Omental fat pad (tissue), 4 donors: ENCODE data around the gene AGXT. TPM values are rescaled to one million over a fixed set of nuclear protein-coding genes. Genes with fewer than 3 reads are reported as not detected.

ENCODE experiments used
- ATAC-seq: fragments of 150-250 bp; one replicate; pipeline ENCODE4 v1.9.1; 2016; ENCODE audit warnings: mild to moderate bottlenecking, moderate library complexity; ENCODE audit not compliant: low FRiP score
- DNase-seq: peaks from one replicate; pipeline ENCODE4 v3.0.0-alpha.2; 2019; ENCODE audit warnings: low spot score
- total RNA-seq, 4 donors: library from RNA; depleted of rRNA; stranded (reverse); fragments of >200 nt; gene quantifications; one replicate each; pipeline ENCODE4 v1.1.0, GENCODE V29; 2016
- TF ChIP-seq, protein P1 (sequence below), 3 donors: fragments of 450-650 bp; IDR thresholded peaks; one replicate each; pipeline ENCODE4 v1.5.1; 2016 to 2017; ENCODE audit warnings: antibody characterized with exemption in 3 of 3, mild to moderate bottlenecking in 3 of 3, moderate library complexity in 2 of 3

The AGXT gene
- total RNA-seq, 4 donors from 2014 or later: 0.56 to 1.4 TPM; not detected in 2

DNA sequence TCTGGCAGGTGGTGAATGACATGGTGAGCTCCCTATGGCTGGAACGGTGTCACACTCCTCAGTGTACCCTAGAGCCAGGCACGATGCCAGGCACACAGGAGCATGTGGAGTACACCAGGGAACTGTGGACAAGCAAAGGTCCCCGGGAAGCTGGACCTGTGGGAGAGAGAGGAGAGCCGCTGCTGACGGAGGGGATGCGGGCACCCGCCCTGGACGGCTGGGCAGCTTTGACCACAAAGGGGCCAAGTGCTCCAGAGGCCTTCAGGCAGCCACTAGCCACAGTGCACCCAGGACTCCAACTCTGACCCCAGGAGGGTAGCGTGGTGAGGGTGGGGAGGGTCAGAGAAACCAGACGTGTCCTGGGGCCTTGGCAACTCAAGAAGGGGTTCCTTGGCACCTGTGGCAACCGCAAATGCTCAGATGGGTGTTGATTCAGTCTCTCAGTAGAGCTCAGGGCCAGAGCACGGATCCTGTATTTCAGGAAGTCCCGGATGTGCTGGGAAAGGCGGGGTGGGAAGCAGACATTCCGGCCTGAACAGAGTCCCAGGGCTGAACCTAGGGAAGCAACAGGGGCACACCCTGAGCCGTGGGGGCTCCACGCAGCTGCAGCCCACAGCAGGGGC is 29.6 kb downstream of the AGXT start:
- DNase-seq: no peak
- TF ChIP-seq, protein P1, sequence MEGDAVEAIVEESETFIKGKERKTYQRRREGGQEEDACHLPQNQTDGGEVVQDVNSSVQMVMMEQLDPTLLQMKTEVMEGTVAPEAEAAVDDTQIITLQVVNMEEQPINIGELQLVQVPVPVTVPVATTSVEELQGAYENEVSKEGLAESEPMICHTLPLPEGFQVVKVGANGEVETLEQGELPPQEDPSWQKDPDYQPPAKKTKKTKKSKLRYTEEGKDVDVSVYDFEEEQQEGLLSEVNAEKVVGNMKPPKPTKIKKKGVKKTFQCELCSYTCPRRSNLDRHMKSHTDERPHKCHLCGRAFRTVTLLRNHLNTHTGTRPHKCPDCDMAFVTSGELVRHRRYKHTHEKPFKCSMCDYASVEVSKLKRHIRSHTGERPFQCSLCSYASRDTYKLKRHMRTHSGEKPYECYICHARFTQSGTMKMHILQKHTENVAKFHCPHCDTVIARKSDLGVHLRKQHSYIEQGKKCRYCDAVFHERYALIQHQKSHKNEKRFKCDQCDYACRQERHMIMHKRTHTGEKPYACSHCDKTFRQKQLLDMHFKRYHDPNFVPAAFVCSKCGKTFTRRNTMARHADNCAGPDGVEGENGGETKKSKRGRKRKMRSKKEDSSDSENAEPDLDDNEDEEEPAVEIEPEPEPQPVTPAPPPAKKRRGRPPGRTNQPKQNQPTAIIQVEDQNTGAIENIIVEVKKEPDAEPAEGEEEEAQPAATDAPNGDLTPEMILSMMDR (IDR thresholded peaks at IDR 0.05): no peak

DNA sequence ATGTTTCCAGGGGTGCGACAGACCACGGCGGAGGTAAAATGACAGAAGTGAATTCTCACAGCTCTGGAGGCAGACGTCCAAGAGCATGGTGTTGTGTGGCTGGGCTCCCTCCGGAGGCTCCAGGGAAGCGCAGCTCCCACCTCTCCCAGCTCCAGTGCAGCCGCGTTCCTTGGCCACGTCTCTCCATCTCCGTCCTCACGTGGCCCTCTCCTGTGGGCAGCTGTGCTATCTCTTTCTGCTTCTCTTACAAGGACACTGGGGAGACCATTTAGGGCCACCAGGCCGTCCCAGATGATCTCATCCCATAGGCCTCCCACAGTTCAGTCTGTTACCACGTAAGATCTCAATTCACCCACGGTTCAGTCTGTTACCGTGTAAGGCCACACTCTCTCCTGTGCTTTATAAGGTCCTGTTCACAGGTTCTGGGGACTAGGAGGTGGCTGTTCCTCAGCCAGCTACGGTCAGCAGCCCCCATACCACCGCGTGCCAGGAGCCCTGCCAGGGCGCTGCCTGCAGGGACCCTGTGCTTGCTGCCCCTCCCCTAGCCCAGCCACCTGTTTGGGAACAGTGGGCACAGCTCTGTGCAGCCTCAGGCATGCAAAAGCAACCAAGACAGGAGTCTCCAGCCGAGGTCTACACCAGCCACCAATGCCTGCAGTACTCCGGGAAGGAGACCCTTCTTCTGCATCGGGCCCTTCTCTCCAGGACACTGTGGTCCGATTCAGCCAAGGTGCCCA is 30.3 kb downstream of the AGXT start:
- DNase-seq (no peak), ATAC-seq (no peak)
- TF ChIP-seq, protein P1 (IDR thresholded peaks at IDR 0.05): no peak

More for the DNA sequence above, 29.6 kb downstream of the AGXT start:
- ATAC-seq: peak; percentile 31

DNA sequence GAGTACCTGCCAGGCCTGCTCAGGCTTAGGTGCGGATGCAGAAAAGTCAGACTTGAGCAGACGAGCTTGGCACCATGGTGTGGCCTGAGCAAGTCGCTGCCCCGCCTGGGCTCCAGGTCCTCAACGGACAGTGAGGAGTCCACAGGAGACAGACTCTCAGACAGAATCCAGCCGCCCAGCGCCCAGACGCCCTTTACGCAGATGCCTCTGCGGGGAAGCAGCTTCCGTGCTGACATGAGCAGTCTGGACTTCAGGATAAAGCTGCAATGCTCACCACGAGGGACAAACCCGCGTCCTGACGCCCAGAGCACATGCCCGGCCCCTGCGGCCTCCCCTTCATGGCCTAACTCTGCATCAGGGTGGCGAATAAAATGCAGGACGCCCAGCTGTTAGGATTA is 30.8 kb downstream of the AGXT start:
- TF ChIP-seq, protein P1 (IDR thresholded peaks at IDR 0.05): no peak
- DNase-seq (no peak), ATAC-seq (no peak)

DNA sequence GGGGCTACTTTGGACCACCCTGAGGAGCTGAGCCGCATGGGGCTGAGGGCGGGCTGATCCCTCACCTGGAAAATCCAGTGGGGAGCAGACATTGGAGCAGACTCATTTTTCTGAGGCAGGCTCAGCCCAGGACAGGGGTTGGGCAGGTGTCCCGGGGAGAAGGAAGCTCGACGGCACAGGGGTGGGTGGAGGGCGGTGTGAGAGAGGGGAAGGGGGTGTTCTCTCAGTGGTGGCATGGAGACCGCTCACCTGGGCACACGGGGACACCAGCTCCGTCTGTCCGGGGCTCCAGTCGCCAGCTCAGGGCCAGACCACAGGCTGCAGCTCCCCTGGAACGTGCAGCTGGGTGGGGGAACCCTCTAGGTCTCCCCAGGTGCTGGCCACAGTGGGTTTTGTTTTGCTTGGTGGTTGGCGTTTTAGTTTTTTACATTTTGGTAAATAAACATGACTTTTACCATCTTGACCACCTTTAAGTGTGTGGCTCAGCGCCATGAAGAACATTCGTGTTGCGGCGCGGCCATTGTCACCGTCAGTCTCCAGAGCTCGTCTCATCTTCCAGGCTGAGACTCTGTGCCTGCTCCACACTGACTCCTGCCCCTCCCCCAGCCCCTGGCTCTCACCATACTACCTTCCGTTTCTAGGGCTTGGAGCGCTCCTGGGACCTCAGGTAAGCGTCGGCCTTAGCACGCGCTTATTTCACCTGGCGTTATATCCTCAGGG is 31.7 kb downstream of the AGXT start:
- TF ChIP-seq, protein P1 (IDR thresholded peaks at IDR 0.05): no peak
- no peak for DNase-seq
- no peak for ATAC-seq

DNA sequence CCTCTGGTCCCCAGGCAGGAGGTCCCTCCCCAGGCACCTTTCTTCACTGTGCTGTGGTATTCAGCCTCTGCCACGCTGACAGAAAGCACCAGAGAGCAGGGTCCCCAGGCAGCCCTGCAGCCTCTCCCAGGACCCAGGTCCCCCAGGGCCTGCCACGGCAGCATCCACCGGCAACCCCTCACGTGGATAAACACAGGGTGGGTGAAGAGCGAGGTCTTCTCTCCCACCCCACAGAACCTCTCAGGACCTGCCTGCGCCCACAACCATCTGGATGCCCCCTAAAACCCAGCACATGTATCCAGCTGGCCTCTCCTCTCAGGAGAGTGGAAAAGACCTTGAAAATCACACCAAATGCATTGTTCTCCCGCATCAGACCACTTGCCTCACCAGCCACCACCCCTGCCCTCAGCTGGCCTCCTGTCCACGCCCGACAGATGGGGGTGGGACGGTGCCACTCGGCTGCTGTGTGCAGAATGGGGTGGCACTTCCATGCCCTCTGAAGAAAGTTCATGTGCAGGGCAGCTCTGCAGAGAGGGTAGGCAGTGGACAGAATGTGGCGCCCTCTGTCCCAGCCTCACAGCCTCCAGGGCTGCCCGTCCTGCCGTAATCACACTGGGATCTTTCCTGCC is 33.5 kb downstream of the AGXT start:
- DNase-seq (no peak), ATAC-seq (no peak)
- TF ChIP-seq, protein P1 (IDR thresholded peaks at IDR 0.05): no peak

DNA sequence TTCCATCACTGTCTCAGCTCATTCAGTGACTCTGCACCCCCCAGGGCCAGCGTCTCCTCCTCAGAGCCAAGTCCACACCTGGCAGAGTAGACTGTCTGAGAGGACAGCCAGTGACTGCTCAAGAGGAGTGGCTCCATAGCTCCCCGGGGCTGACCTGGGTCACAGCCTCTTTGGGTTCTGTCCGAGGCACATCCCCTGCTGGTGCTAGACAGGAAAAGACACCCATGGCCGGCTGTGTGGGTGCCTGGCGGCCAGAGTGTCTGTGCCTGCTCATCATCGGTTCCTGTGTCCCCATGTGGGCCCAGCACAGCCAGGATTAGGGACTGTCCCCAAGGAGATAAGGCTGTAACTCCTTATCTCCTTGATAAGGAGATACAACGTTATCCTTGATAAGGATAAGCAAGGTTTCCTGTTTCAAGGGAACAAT is 34.0 kb downstream of the AGXT start:
- DNase-seq (no peak), ATAC-seq (no peak)
- TF ChIP-seq, protein P1 (IDR thresholded peaks at IDR 0.05): no peak
